H9 (cell line): Measurements from ENCODE around the gene MBD5. TPM values are rescaled to one million over a fixed set of nuclear protein-coding genes. Genes with fewer than 3 reads are reported as not detected.

Experiments
- DNase-seq: peaks from one replicate; pipeline ENCODE4 v3.0.0-alpha.2; 2017
- H2AFZ ChIP-seq: one replicate; pipeline ENCODE4 v1.6.1; 2013; ENCODE audit warnings: mild to moderate bottlenecking, low read length, control low read depth, moderate library complexity
- H2AK5ac ChIP-seq: 2 replicates; pipeline ENCODE4 v1.6.1; 2013; ENCODE audit warnings: low read length, control low read depth, mixed read lengths; ENCODE audit not compliant: insufficient read length
- H2BK120ac ChIP-seq: one replicate; pipeline ENCODE4 v1.6.1; 2013; ENCODE audit warnings: low read depth, mild to moderate bottlenecking, low read length, control low read depth, inconsistent platforms; ENCODE audit not compliant: poor library complexity, severe bottlenecking
- H2BK12ac ChIP-seq: 2 replicates; pipeline ENCODE4 v1.6.1; 2013; ENCODE audit warnings: low read length, control low read depth, mixed read lengths, low read depth; ENCODE audit not compliant: insufficient read length
- H2BK15ac ChIP-seq: 2 replicates; pipeline ENCODE4 v1.6.1; 2013; ENCODE audit warnings: low read depth, low read length, control low read depth
- H2BK20ac ChIP-seq: one replicate; pipeline ENCODE4 v1.6.1; 2013; ENCODE audit warnings: low read depth, mild to moderate bottlenecking, low read length, control low read depth, inconsistent platforms; ENCODE audit not compliant: poor library complexity, severe bottlenecking
- H2BK5ac ChIP-seq: 2 replicates; pipeline ENCODE4 v1.6.1; 2013; ENCODE audit warnings: low read length, control low read depth, mixed read lengths; ENCODE audit not compliant: insufficient read length
- H3K14ac ChIP-seq: 2 replicates; pipeline ENCODE4 v1.6.1; 2013; ENCODE audit warnings: low read length, control low read depth; ENCODE audit not compliant: insufficient read depth
- H3K18ac ChIP-seq: 2 replicates; pipeline ENCODE4 v1.6.1; 2013; ENCODE audit warnings: low read depth, mild to moderate bottlenecking, mixed read lengths, low read length, control low read depth; ENCODE audit not compliant: insufficient read length
- H3K23ac ChIP-seq: 2 replicates; pipeline ENCODE4 v1.6.1; 2013; ENCODE audit warnings: low read length, control low read depth, mixed read lengths, low read depth; ENCODE audit not compliant: insufficient read length
- H3K23me2 ChIP-seq: 2 replicates; pipeline ENCODE4 v1.6.1; 2013; ENCODE audit warnings: low read depth, mild to moderate bottlenecking, mixed read lengths, low read length, control low read depth; ENCODE audit not compliant: insufficient read length, poor library complexity, severe bottlenecking
- H3K27ac ChIP-seq: 2 replicates; pipeline ENCODE4 v1.5.1; 2013; ENCODE audit warnings: low read length, control low read depth, mixed read lengths, low read depth; ENCODE audit not compliant: insufficient read length
- H3K27me3 ChIP-seq: 2 replicates; pipeline ENCODE4 v1.6.1; 2013; ENCODE audit warnings: low read length, control low read depth, inconsistent platforms; ENCODE audit not compliant: insufficient read depth
- H3K4ac ChIP-seq: 2 replicates; pipeline ENCODE4 v1.6.1; 2013; ENCODE audit warnings: low read depth, mild to moderate bottlenecking, control low read depth, inconsistent platforms, low read length, moderate library complexity
- H3K4me1 ChIP-seq: 2 replicates; pipeline ENCODE4 v1.6.1; 2013; ENCODE audit warnings: low read length, control low read depth, inconsistent platforms; ENCODE audit not compliant: insufficient read depth
- H3K4me2 ChIP-seq: 2 replicates; pipeline ENCODE4 v1.6.1; 2013; ENCODE audit warnings: low read length, control low read depth, mixed read lengths; ENCODE audit not compliant: insufficient read length, insufficient read depth
- H3K56ac ChIP-seq: 2 replicates; pipeline ENCODE4 v1.6.1; 2013; ENCODE audit warnings: low read depth, mild to moderate bottlenecking, mixed read lengths, low read length, control low read depth; ENCODE audit not compliant: insufficient read length
- H3K79me1 ChIP-seq: 2 replicates; pipeline ENCODE4 v1.6.1; 2013; ENCODE audit warnings: low read depth, mild to moderate bottlenecking, moderate library complexity, low read length, control low read depth, inconsistent platforms; ENCODE audit not compliant: insufficient read depth, poor library complexity, severe bottlenecking
- H3K79me2 ChIP-seq: 2 replicates; pipeline ENCODE4 v1.6.1; 2013; ENCODE audit warnings: low read length, control low read depth, inconsistent platforms; ENCODE audit not compliant: insufficient read depth
- H3K9ac ChIP-seq: 2 replicates; pipeline ENCODE4 v1.6.1; 2013; ENCODE audit warnings: low read length, control low read depth, mixed read lengths; ENCODE audit not compliant: insufficient read length; ENCODE audit errors: extremely low read depth
- H3K9me3 ChIP-seq: one replicate; pipeline ENCODE4 v1.6.1; 2013; ENCODE audit warnings: low read depth, low read length, inconsistent platforms; ENCODE audit not compliant: control insufficient read depth
- H3T11ph ChIP-seq: one replicate; pipeline ENCODE4 v1.6.1; 2013; ENCODE audit warnings: mild to moderate bottlenecking, low read length, control low read depth, inconsistent platforms
- H4K20me1 ChIP-seq: one replicate; pipeline ENCODE4 v1.6.1; 2013; ENCODE audit not compliant: control insufficient read depth, insufficient read length, insufficient read depth
- H4K5ac ChIP-seq: 2 replicates; pipeline ENCODE4 v1.6.1; 2013; ENCODE audit warnings: low read depth, mild to moderate bottlenecking, mixed read lengths, low read length, control low read depth; ENCODE audit not compliant: insufficient read length
- H4K8ac ChIP-seq: replicated peaks from 2 replicates; pipeline ENCODE4 v1.6.1; 2013; ENCODE audit warnings: low read length, control low read depth, mixed read lengths, low read depth; ENCODE audit not compliant: insufficient read length
- H4K91ac ChIP-seq: 2 replicates; pipeline ENCODE4 v1.6.1; 2013; ENCODE audit warnings: low read depth, mild to moderate bottlenecking, moderate library complexity, mixed read lengths, low read length, control low read depth; ENCODE audit not compliant: insufficient read length
- H3K27ac Mint-ChIP-seq, 3 experiments: 2 replicates in 2 of 3; 3 replicates in 1 of 3; pipeline ENCODE4 v1.8.0; 2020 to 2021; ENCODE audit warnings: mixed read lengths in 3 of 3, mild to moderate bottlenecking in 1 of 3, moderate library complexity in 1 of 3
- H3K27me3 Mint-ChIP-seq: 2 replicates; pipeline ENCODE4 v1.8.0; 2021; ENCODE audit warnings: low read depth, mild to moderate bottlenecking, moderate library complexity, mixed read lengths
- H3K36me3 Mint-ChIP-seq, 3 experiments: 2 replicates in 2 of 3; 3 replicates in 1 of 3; pipeline ENCODE4 v1.8.0; 2020 to 2021; ENCODE audit warnings: low read depth in 3 of 3, mixed read lengths in 3 of 3; ENCODE audit not compliant: insufficient read depth in 1 of 3
- H3K4me1 Mint-ChIP-seq, 2 experiments: 2 replicates each; pipeline ENCODE4 v1.8.0; 2020; ENCODE audit warnings: mixed read lengths in 2 of 2
- H3K4me3 Mint-ChIP-seq, 2 experiments: 2 replicates in 1 of 2; 3 replicates in 1 of 2; pipeline ENCODE4 v1.8.0; 2020 to 2021; ENCODE audit warnings: mild to moderate bottlenecking in 2 of 2, mixed read lengths in 2 of 2, moderate library complexity in 1 of 2
- H3K9me3 Mint-ChIP-seq, 2 experiments: 2 replicates in 1 of 2; 3 replicates in 1 of 2; pipeline ENCODE4 v1.8.0; 2020; ENCODE audit warnings: mild to moderate bottlenecking in 2 of 2, mixed read lengths in 2 of 2, moderate library complexity in 1 of 2
- WGBS: extraction: QIAGEN DNeasy Blood & Tissue Kit; methylation state at CpG from one replicate; pipeline ENCODE4 v1.1.7; 2013; ENCODE audit warnings: missing lambda C conversion rate, low lambda C conversion rate, mixed read lengths; ENCODE audit not compliant: insufficient read length; ENCODE audit errors: extremely low coverage; 5-methylcytosine and 5-hydroxymethylcytosine counted together
- total RNA-seq: library from RNA; stranded (reverse); gene quantifications from 2 replicates; pipeline ENCODE4 v1.2.1, GENCODE V29; 2021
- TF ChIP-seq, protein P1 (sequence below): fragments of 200-600 bp; sonication (generic); conservative IDR thresholded peaks from 3 replicates; pipeline ENCODE4 v1.8.0; 2021; ENCODE audit warnings: antibody characterized with exemption, mild to moderate bottlenecking

Gene MBD5
- total RNA-seq, 1 experiment from 2014 or later: 23.1 TPM

DNA sequence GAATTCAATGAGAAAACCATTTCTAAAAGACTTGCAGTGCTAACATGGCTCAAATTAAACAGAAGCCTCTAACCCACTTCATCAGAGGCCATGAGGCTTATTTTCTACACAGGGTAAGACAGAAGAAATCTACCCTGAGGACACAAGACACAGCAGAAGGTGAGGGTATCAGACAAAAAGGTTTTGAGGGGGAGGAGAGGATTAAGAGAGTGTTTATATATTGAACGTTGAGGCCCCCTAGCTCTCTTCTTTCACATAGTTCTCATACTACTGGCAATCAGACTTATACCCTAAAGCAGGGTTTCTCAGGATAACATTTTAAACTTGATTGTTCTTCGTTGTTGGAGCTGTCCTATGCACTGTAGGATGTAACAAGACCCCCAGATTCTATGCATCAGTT lies 21.8 kb upstream of the MBD5 start:
- Histone ChIP-seq H4K8ac (no peak overlapping the region), H3K4me2 (no peak overlapping the region), H3K23ac (no peak overlapping the region), H3K4me1 (peaks cover 2% of the 10 kb centered on the region; the same call in 1 of the 2 replicates), H3K27ac (no peak overlapping the region), H4K5ac (no peak overlapping the region), H3K9me3 (no peaks in the 10 kb centered on the region), H3K14ac (no peak overlapping the region), H4K20me1 (no peaks in the 10 kb centered on the region), H3T11ph (no peak overlapping the region), H3K23me2 (no peaks in the 10 kb centered on the region), H3K79me2 (peaks cover 22% of the 10 kb centered on the region; the same call in 1 of the 2 replicates), H2BK20ac (no peak overlapping the region), H3K27me3 (no peaks in the 10 kb centered on the region), H3K9ac (no peak overlapping the region), H4K91ac (no peak overlapping the region), H2BK5ac (no peak overlapping the region), H2BK15ac (no peak overlapping the region), H2AK5ac (no peak overlapping the region), H3K18ac (no peak overlapping the region), H3K56ac (no peak overlapping the region), H2BK12ac (no peak overlapping the region), H3K79me1 (peaks cover 3% of the 10 kb centered on the region), H2AFZ (no peak overlapping the region), H3K4ac (no peak overlapping the region), H2BK120ac (no peak overlapping the region)
- no peaks in the 10 kb centered on the region for H3K27me3 Mint-ChIP-seq
- H3K27ac Mint-ChIP-seq: peak overlapping the region; percentile 11 to 74 (median 48); a peak in 2 of 7 replicates
- no CpG with 5 or more reads among the region's 2 CpGs for WGBS
- H3K4me3 Mint-ChIP-seq: no peak overlapping the region
- no peak for DNase-seq
- H3K9me3 Mint-ChIP-seq: peaks cover 29 to 32% of the 10 kb centered on the region in 2 experiments
- H3K4me1 Mint-ChIP-seq: peaks cover 33 to 40% of the 10 kb centered on the region in 2 experiments
- peaks cover 41 to 60% (median 49%) of the 10 kb centered on the region in 3 experiments for H3K36me3 Mint-ChIP-seq
- TF ChIP-seq, protein P1, sequence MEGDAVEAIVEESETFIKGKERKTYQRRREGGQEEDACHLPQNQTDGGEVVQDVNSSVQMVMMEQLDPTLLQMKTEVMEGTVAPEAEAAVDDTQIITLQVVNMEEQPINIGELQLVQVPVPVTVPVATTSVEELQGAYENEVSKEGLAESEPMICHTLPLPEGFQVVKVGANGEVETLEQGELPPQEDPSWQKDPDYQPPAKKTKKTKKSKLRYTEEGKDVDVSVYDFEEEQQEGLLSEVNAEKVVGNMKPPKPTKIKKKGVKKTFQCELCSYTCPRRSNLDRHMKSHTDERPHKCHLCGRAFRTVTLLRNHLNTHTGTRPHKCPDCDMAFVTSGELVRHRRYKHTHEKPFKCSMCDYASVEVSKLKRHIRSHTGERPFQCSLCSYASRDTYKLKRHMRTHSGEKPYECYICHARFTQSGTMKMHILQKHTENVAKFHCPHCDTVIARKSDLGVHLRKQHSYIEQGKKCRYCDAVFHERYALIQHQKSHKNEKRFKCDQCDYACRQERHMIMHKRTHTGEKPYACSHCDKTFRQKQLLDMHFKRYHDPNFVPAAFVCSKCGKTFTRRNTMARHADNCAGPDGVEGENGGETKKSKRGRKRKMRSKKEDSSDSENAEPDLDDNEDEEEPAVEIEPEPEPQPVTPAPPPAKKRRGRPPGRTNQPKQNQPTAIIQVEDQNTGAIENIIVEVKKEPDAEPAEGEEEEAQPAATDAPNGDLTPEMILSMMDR: no peak
